HL-60 (cell line): ENCODE results near the gene LNPEP.

Source experiments
- GABPA ChIP-seq: IDR thresholded peaks from 2 replicates; pipeline ENCODE4 v1.6.1; 2012; ENCODE audit warnings: low read depth
- POLR2AphosphoS5 ChIP-seq: IDR thresholded peaks from 2 replicates; pipeline ENCODE4 v1.6.1; 2012; ENCODE audit warnings: low read depth
- SPI1 ChIP-seq: IDR thresholded peaks from 2 replicates; pipeline ENCODE4 v1.6.1; 2012; ENCODE audit warnings: low read depth, mild to moderate bottlenecking, borderline replicate concordance
- TF ChIP-seq, protein P1 (sequence below): IDR thresholded peaks from one replicate; pipeline ENCODE4 v1.5.1; 2011; ENCODE audit warnings: low read length, control low read depth, inconsistent platforms; ENCODE audit not compliant: insufficient read depth
- TF ChIP-seq, protein P2 (sequence below): IDR thresholded peaks from 2 replicates; pipeline ENCODE4 v1.6.1; 2012; ENCODE audit warnings: low read depth; ENCODE audit not compliant: insufficient replicate concordance

GRCh38 chr5:97009212-97009898 lies 73.5 kb downstream of the LNPEP start:
- TF ChIP-seq, protein P1, sequence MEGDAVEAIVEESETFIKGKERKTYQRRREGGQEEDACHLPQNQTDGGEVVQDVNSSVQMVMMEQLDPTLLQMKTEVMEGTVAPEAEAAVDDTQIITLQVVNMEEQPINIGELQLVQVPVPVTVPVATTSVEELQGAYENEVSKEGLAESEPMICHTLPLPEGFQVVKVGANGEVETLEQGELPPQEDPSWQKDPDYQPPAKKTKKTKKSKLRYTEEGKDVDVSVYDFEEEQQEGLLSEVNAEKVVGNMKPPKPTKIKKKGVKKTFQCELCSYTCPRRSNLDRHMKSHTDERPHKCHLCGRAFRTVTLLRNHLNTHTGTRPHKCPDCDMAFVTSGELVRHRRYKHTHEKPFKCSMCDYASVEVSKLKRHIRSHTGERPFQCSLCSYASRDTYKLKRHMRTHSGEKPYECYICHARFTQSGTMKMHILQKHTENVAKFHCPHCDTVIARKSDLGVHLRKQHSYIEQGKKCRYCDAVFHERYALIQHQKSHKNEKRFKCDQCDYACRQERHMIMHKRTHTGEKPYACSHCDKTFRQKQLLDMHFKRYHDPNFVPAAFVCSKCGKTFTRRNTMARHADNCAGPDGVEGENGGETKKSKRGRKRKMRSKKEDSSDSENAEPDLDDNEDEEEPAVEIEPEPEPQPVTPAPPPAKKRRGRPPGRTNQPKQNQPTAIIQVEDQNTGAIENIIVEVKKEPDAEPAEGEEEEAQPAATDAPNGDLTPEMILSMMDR, result no peak
- TF ChIP-seq, protein P2, sequence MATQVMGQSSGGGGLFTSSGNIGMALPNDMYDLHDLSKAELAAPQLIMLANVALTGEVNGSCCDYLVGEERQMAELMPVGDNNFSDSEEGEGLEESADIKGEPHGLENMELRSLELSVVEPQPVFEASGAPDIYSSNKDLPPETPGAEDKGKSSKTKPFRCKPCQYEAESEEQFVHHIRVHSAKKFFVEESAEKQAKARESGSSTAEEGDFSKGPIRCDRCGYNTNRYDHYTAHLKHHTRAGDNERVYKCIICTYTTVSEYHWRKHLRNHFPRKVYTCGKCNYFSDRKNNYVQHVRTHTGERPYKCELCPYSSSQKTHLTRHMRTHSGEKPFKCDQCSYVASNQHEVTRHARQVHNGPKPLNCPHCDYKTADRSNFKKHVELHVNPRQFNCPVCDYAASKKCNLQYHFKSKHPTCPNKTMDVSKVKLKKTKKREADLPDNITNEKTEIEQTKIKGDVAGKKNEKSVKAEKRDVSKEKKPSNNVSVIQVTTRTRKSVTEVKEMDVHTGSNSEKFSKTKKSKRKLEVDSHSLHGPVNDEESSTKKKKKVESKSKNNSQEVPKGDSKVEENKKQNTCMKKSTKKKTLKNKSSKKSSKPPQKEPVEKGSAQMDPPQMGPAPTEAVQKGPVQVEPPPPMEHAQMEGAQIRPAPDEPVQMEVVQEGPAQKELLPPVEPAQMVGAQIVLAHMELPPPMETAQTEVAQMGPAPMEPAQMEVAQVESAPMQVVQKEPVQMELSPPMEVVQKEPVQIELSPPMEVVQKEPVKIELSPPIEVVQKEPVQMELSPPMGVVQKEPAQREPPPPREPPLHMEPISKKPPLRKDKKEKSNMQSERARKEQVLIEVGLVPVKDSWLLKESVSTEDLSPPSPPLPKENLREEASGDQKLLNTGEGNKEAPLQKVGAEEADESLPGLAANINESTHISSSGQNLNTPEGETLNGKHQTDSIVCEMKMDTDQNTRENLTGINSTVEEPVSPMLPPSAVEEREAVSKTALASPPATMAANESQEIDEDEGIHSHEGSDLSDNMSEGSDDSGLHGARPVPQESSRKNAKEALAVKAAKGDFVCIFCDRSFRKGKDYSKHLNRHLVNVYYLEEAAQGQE, result no peak
- TF ChIP-seq POLR2AphosphoS5, result no peak
- no peak; the same call in 1 of the 2 replicates for TF ChIP-seq SPI1
- TF ChIP-seq GABPA, result no peak
